ENCODE results near the gene HDGFL2. TPM values are rescaled to one million over a fixed set of nuclear protein-coding genes. Genes with fewer than 3 reads are reported as not detected.

HDGFL2 gene
- total RNA-seq, 2 donors from 2014 or later, result 24.9 to 33.6 TPM

DNA sequence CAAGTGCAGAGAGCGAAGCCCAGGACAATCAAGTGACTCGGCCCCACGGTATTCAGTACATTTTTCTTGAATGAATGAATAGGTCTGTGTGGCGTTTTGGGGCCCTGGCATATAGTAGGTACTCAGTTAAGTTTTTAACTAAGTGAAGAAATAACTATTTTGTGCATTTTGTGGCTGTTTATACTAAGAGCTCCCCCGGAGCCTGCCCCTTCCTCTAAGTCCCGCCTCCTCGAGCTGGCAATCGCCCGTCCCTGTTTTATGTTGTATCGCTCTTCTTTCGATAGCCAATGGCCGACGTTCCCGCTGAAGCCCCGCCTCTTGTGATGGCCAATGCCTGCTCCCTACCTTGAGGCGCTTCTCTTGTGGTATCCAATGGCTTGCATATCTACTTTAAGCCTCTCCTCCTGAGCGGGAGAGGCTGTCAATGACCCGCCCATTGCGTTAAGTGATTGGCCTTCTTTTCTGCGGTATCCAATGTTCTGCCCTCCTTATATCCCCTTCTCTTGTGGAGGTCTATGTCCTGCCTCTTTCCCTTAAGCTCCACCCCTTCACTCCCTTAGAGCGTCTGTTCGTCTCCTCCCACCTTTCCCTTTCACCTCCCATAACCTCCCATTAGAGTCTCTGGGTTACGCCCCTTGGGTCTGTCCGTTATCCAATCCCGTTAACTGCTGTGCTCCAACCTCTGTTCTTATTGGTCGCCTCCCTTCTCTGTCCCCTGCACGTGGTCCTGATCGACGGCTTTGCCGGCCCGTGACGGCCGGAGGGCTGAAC is 509 bp upstream of the HDGFL2 start:
- Histone ChIP-seq H3K27me3 (no peaks in the 10 kb centered on the region), H3K27ac (peak overlapping the region; percentile 48 to 82 (median 74)), H3K9me3 (no peaks in the 10 kb centered on the region), H3K36me3 (replicated peaks in 1 of 2; ENCODE audit: insufficient read depth in 1 of 2, low read depth in 2 of 2) (no peaks in the 10 kb centered on the region), H3K4me1 (peaks cover 25% of the 10 kb centered on the region), H3K4me3 (peak overlapping the region in 1 of 2 donors; percentile 68)
- intact Hi-C loops (cut with DNase I), result no loop called here
- WGBS, 2 donors, result 0 to 1% methylated on average over 30 of the region's 33 CpGs
- DNase-seq, result peak; percentile 98 to 100 (median 99)
- peak in 2 of 3 donors; percentile 74 to 77 for TF ChIP-seq POLR2A (IDR thresholded peaks at IDR 0.05)
- TF ChIP-seq, protein P1, sequence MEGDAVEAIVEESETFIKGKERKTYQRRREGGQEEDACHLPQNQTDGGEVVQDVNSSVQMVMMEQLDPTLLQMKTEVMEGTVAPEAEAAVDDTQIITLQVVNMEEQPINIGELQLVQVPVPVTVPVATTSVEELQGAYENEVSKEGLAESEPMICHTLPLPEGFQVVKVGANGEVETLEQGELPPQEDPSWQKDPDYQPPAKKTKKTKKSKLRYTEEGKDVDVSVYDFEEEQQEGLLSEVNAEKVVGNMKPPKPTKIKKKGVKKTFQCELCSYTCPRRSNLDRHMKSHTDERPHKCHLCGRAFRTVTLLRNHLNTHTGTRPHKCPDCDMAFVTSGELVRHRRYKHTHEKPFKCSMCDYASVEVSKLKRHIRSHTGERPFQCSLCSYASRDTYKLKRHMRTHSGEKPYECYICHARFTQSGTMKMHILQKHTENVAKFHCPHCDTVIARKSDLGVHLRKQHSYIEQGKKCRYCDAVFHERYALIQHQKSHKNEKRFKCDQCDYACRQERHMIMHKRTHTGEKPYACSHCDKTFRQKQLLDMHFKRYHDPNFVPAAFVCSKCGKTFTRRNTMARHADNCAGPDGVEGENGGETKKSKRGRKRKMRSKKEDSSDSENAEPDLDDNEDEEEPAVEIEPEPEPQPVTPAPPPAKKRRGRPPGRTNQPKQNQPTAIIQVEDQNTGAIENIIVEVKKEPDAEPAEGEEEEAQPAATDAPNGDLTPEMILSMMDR (IDR thresholded peaks at IDR 0.05), result no peak
- peak; percentile 93 for ATAC-seq

GRCh38 chr19:4473011-4473762 is 1.1 kb downstream of the HDGFL2 start:
- Histone ChIP-seq H3K4me1 (peaks cover 25% of the 10 kb centered on the region), H3K36me3 (replicated peaks in 1 of 2; ENCODE audit: insufficient read depth in 1 of 2, low read depth in 2 of 2) (peaks cover 0 to 2% of the 10 kb centered on the region in 2 donors), H3K9me3 (no peaks in the 10 kb centered on the region), H3K4me3 (peak overlapping the region; percentile 68 to 99), H3K27me3 (no peaks in the 10 kb centered on the region), H3K27ac (peak overlapping the region in 2 of 4 donors; percentile 6 to 62)
- 27 to 62% methylated on average over 6 to 25 of the region's 25 CpGs for WGBS, 2 donors
- ATAC-seq (no peak), DNase-seq (no peak)
- TF ChIP-seq POLR2A (IDR thresholded peaks at IDR 0.05), result no peak
- TF ChIP-seq, protein P1 (IDR thresholded peaks at IDR 0.05), result no peak
- intact Hi-C loops (cut with DNase I), result no loop called here

- 47 to 68% methylated on average over 13 to 23 of the region's 23 CpGs for WGBS, 2 donors
- H3K36me3 ChIP-seq (replicated peaks in 1 of 2; ENCODE audit: insufficient read depth in 1 of 2, low read depth in 2 of 2), result peaks cover 0 to 2% of the 10 kb centered on the region in 2 donors
- H3K9me3 ChIP-seq, result no peaks in the 10 kb centered on the region
- DNase-seq (no peak), ATAC-seq (no peak)
- H3K27me3 ChIP-seq, result no peaks in the 10 kb centered on the region
- intact Hi-C loops (cut with DNase I), result no loop called here
- H3K4me3 ChIP-seq, result no peak overlapping the region
- H3K4me1 ChIP-seq, result peaks cover 25% of the 10 kb centered on the region
- TF ChIP-seq, protein P1 (IDR thresholded peaks at IDR 0.05), result no peak
- TF ChIP-seq POLR2A (IDR thresholded peaks at IDR 0.05), result no peak
- H3K27ac ChIP-seq, result no peak overlapping the region
These were observed 1.8 kb downstream of the HDGFL2 start for GRCh38 chr19:4473763-4474513.

- Histone ChIP-seq H3K36me3 (replicated peaks in 1 of 2; ENCODE audit: insufficient read depth in 1 of 2, low read depth in 2 of 2) (peaks cover 0 to 2% of the 10 kb centered on the region in 2 donors), H3K27ac (no peak overlapping the region), H3K4me3 (no peak overlapping the region), H3K4me1 (peaks cover 25% of the 10 kb centered on the region), H3K9me3 (no peaks in the 10 kb centered on the region), H3K27me3 (no peaks in the 10 kb centered on the region)
- no peak for DNase-seq
- no peak for ATAC-seq
- TF ChIP-seq POLR2A (IDR thresholded peaks at IDR 0.05), result no peak
- TF ChIP-seq, protein P1 (IDR thresholded peaks at IDR 0.05), result no peak
- 49 to 58% methylated on average over 6 to 13 of the region's 13 CpGs for WGBS, 2 donors
- intact Hi-C loops (cut with DNase I), result no loop called here
These were observed 2.5 kb downstream of the HDGFL2 start for GRCh38 chr19:4474514-4475022.
